Measurements from ENCODE around the gene SRGN.

SRGN gene

DNA sequence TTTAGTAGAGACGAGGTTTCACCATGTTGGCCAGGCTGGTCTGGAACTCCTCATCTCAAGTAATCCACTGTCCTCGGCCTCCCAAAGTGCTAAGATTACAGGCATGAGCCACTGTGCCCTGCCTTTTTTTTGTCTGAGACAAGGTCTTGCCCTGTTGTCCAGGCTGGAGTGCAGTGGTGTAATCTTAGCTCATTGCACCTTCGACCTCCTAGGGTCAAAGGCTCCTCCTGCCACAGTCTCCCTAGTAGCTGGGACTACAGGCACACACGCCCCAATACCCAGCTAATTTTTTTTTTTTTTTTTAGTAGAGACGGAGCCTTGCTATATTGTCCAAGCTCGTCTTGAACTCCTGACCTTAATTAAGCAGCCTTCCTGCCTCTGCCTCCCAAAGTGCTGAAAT lies 65.3 kb downstream of the SRGN start:
- peaks cover 5% of the 10 kb centered on the region for H3K36me3 Mint-ChIP-seq (ENCODE audit: low read depth)
- H3K27me3 Mint-ChIP-seq (ENCODE audit: low read depth) = no peaks in the 10 kb centered on the region
- no peaks in the 10 kb centered on the region for H3K9me3 Mint-ChIP-seq
- DNase-seq (ENCODE audit: low spot score) = no peak
- H3K4me3 Mint-ChIP-seq = no peak overlapping the region
- peaks cover 7% of the 10 kb centered on the region for H3K4me1 Mint-ChIP-seq (ENCODE audit: low read depth)
- no peak overlapping the region for H3K27ac Mint-ChIP-seq

All from T-helper 2 cell treated with Interferon-gamma antibody and Interleukin-4, amounts not matched to agents 5 μg/mL and 100 μg/mL, for 36 hours (primary cell).